Chondrocyte (in vitro differentiated cells): Measurements from ENCODE around the gene WBP2NL. TPM values are rescaled to one million over a fixed set of nuclear protein-coding genes. Genes with fewer than 3 reads are reported as not detected.

Source experiments
- DNase-seq: peaks from one replicate; pipeline ENCODE4 v3.0.0; 2021; ENCODE audit warnings: mixed read lengths, low spot score
- H3K27ac Mint-ChIP-seq: one replicate; pipeline ENCODE4 v1.8.0; 2021; ENCODE audit warnings: mild to moderate bottlenecking, moderate library complexity, mixed read lengths; ENCODE audit not compliant: unreplicated experiment
- H3K27me3 Mint-ChIP-seq: 2 replicates; pipeline ENCODE4 v1.8.0; 2021; ENCODE audit warnings: low read depth, mixed read lengths
- H3K36me3 Mint-ChIP-seq: 2 replicates; pipeline ENCODE4 v1.8.0; 2021; ENCODE audit warnings: low read depth, mixed read lengths
- H3K4me1 Mint-ChIP-seq: 2 replicates; pipeline ENCODE4 v1.8.0; 2021; ENCODE audit warnings: low read depth, mild to moderate bottlenecking, mixed read lengths
- H3K4me3 Mint-ChIP-seq: one replicate; pipeline ENCODE4 v1.8.0; 2021; ENCODE audit warnings: mild to moderate bottlenecking, moderate library complexity, mixed read lengths; ENCODE audit not compliant: unreplicated experiment
- H3K9me3 Mint-ChIP-seq: 2 replicates; pipeline ENCODE4 v1.8.0; 2021; ENCODE audit warnings: low read depth, mixed read lengths
- CTCF ChIP-seq: fragments of 200-600 bp; sonication (generic); IDR thresholded peaks from 2 replicates; pipeline ENCODE4 v1.5.0; 2021; ENCODE audit warnings: antibody characterized with exemption, mild to moderate bottlenecking, moderate library complexity
- total RNA-seq: library from RNA; stranded (reverse); gene quantifications from 3 replicates; pipeline ENCODE4 v1.2.1, GENCODE V29; 2021

WBP2NL gene
- total RNA-seq, 1 donor from 2014 or later = not detected

GRCh38 chr22:42062506-42063170 lies 64.0 kb downstream of the WBP2NL start:
- Mint-ChIP-seq H3K9me3 (peaks cover 7% of the 10 kb centered on the region), H3K4me1 (no peaks in the 10 kb centered on the region), H3K27me3 (no peaks in the 10 kb centered on the region), H3K4me3 (no peak overlapping the region), H3K27ac (no peak overlapping the region), H3K36me3 (peaks cover 25% of the 10 kb centered on the region)
- DNase-seq = peak; percentile 48
- no peak for TF ChIP-seq CTCF

- DNase-seq = peak; percentile 8
- no peak for TF ChIP-seq CTCF
- Mint-ChIP-seq H3K36me3 (peaks cover 18% of the 10 kb centered on the region), H3K27ac (no peak overlapping the region), H3K4me1 (no peaks in the 10 kb centered on the region), H3K4me3 (no peak overlapping the region), H3K27me3 (no peaks in the 10 kb centered on the region), H3K9me3 (no peaks in the 10 kb centered on the region)
Measured at GRCh38 chr22:42064629-42065028, 66.0 kb downstream of the WBP2NL start.

GRCh38 chr22:42065438-42066125 lies 67.0 kb downstream of the WBP2NL start:
- no peaks in the 10 kb centered on the region for H3K27me3 Mint-ChIP-seq
- DNase-seq = peak; percentile 66
- no peak overlapping the region for H3K27ac Mint-ChIP-seq
- peaks cover 8% of the 10 kb centered on the region for H3K4me1 Mint-ChIP-seq
- H3K36me3 Mint-ChIP-seq = peaks cover 13% of the 10 kb centered on the region
- no peak for TF ChIP-seq CTCF
- no peaks in the 10 kb centered on the region for H3K9me3 Mint-ChIP-seq
- no peak overlapping the region for H3K4me3 Mint-ChIP-seq

- peak; percentile 68 for DNase-seq
- H3K36me3 Mint-ChIP-seq = peaks cover 13% of the 10 kb centered on the region
- no peak overlapping the region for H3K27ac Mint-ChIP-seq
- TF ChIP-seq CTCF = no peak
- no peaks in the 10 kb centered on the region for H3K27me3 Mint-ChIP-seq
- no peaks in the 10 kb centered on the region for H3K9me3 Mint-ChIP-seq
- no peak overlapping the region for H3K4me3 Mint-ChIP-seq
- peaks cover 13% of the 10 kb centered on the region for H3K4me1 Mint-ChIP-seq
Measured at GRCh38 chr22:42066126-42066761, 67.7 kb downstream of the WBP2NL start.

GRCh38 chr22:42066937-42067336 lies 68.3 kb downstream of the WBP2NL start:
- Mint-ChIP-seq H3K27ac (no peak overlapping the region), H3K4me3 (no peak overlapping the region), H3K27me3 (no peaks in the 10 kb centered on the region), H3K4me1 (peaks cover 19% of the 10 kb centered on the region), H3K36me3 (peaks cover 13% of the 10 kb centered on the region), H3K9me3 (no peaks in the 10 kb centered on the region)
- no peak for TF ChIP-seq CTCF
- peak; percentile 71 for DNase-seq
